HG03025 (cell line): ENCODE measurements around the gene SLC22A23.

ENCODE experiments used
- ATAC-seq: cut with Tn5 transposase; IDR thresholded peaks from one replicate; pipeline ENCODE4 v1.9.1; 2021; ENCODE audit warnings: mild to moderate bottlenecking, moderate library complexity; ENCODE audit not compliant: unreplicated experiment, low FRiP score

SLC22A23 gene

DNA sequence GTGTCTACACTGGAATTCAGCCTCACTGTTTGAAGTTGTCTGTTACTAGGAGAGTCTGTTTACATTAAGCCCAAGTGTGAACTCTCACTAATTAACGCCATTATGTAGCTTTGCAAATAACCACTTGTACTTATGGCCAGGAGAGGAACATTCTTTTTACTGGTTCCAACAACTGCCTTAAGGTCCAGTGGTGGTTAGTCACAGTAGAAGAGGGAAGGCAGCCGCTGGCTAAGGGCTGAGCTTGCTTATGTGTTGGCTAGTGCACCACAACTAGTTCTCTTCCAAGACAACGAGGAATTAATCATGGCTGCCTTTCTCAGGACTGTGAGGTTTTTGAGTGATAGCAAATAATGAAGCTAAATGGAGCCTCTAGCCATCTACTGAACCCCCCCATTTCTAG lies 14.9 kb upstream of the SLC22A23 start:
- ATAC-seq: no peak

DNA sequence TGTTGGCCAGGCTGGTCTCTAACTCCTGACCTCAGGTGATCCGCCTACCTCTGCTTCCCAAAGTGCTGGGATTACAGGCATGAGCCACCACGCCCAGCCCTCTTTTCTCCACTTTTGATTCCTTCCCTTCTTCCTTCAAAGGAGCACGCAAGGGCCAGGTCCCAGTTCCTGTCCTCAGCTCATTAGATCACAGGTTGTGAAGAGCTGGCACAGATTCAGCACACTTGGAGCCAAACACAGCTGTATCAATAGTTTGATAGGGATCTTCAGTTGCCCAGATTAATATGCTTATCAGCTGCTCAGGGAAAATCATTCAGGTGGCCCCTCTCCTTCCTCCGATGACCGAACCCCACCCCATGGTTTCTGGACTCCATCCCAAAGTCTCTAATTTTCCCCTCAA lies 14.4 kb upstream of the SLC22A23 start:
- no peak for ATAC-seq

DNA sequence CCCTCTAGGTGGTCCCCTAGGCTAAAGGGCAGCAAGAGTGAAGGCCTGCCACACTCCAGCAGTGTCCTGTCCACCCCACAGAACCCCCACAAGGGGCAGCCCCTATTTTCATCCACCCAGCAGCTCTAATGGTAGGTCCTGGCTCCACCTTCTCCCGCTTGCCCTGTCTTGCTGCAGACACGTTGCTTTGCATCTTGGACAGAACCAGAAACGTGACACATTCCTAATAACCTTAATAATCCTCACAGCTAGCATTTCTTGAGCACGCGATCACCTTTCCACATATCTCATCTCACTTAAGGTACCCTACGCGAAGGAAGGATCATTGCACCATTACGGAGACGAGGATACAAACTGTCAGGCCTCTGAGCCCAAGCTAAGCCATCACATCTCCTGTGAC lies 11.7 kb upstream of the SLC22A23 start:
- no peak for ATAC-seq

DNA sequence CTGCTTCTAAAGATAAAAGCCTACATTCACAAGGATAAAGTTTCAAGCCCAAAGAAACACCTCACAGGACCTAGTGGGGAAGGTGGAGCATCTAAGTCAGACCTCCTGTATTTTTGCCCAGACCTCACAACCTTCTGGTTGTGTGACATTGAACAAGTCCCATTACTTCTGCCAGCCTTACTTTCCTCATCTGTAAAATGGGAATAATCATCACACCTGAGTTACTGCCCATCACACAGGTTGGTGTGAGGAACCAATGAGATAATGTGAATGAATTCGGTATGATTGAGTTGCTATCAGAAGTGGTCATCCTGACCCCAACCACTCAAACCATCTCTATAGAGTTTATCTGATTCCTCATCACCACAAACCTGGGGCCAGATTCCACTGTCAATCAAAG lies 11.1 kb upstream of the SLC22A23 start:
- ATAC-seq: no peak

DNA sequence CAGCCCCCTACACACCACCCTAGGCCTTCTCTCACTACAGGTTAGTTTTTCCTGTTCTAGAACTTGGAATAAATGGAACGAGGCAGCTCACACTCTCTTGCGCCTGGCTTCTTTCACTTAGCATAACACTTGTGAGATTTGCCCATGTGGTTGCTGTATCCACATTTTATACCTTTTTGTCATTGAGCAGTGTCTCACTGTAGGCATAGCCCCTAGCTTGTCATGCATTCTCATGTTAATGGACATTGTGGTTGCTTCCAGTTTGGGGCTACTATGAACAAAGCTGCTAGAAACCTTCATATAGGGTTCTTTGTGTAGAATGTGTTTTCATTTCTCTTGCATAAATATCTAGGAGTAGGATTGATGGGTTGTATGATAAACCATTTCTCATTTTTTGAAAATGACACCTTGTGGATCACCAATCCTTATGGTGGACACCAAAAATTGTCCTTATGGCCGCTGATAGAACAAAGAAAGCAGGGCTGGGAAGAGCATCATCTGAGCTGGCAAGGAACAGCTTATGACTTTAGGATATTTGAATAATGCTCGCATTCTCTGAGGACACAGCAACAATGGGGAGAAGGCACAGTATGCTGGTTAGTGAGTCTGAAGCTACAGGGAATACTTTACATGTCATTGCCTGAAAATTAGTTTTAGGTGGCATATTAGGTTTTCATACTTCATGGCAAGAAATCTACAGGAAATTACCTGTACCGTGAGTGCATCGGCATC lies 9.8 kb upstream of the SLC22A23 start:
- no peak for ATAC-seq

DNA sequence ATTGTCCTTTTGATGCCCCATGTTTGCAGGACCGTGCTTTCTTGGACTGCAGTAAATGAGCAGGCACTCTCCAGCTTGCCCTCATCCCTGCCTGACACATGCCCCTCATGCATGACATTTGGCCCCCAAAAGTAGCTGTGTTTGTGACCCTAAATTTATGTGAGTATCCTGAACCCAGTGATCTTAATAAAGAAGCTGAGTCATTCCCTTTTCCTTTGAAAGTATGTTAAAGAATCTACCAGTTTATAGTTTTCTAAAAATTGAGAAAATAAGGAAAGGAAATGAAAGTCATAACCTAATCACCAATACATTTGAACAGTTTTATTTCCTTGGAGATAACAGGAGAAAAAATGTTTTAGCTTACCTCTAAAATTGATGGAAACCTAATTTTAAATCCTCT lies 3.4 kb upstream of the SLC22A23 start:
- no peak for ATAC-seq

DNA sequence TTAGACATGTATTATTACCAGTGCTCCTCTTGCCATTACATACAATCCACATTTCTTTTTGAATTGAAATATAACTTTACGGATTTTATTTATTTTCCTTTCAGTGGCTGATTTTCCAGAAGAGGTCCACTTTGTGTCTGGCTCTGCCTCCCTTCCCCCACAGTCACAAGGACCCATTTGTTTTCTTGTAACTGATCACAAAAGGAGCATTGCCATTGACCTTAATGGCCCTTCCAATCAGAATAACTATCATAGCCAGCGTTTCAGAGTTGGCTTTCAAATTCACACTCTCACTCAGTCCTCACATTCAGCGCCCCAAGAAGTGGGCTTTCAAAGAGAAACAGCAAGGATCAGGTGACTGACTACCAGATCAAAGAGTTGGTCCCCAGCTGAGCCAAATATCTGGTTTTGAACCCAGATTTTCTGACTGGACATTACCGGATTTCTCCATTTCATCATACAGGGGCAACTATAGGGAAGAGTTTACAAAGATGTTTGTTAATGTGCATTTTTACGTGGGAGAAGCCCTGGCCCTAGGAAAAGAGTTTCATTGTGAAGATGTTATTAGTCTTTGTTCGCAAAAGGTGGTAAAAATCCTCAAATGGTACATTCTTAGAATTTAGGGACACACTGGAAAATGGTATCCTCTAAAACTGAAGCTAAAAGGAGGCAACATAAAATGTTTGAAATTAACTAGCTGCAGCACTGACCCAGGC lies 2.0 kb upstream of the SLC22A23 start:
- no peak for ATAC-seq

DNA sequence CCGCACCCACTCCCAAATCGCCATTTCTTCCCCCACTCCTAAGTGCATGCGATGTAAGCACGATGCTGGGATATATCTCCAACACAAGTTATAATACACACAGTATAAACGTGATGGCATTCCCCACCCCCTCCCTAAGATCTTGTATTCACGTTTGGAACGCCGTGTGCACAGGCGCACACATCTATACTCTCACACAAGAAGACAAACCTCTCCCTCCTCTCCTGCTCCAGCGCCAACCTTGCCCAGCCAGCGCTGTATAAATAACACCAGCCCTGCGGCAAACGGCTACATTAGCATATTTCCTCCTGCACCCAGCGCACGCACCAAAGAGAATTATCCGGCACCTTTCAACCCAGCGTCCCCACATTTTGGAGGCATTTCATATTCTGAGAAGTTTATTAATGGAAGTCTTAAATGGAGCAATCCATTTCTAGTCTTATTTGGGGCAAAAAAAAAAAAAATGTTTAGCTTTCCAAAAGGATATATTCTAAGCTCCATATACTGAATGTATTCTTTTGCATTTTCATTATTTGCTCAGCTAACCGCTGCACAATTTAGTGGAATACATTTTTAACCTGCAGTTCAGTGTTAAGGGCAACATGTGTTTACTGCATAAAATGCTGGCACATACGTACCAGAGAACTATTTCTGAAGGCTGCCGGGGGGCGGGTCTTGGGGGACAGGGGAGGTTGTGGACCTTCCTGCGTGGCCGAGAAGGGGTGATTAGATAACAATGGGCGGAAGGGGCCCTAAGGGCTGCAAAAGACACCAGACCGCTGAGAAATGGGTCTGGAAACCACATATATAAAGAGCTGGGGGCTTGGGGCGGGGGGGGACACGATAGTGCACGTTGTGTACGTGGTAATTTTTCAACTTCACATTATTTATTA lies 1.1 kb upstream of the SLC22A23 start:
- no peak for ATAC-seq

DNA sequence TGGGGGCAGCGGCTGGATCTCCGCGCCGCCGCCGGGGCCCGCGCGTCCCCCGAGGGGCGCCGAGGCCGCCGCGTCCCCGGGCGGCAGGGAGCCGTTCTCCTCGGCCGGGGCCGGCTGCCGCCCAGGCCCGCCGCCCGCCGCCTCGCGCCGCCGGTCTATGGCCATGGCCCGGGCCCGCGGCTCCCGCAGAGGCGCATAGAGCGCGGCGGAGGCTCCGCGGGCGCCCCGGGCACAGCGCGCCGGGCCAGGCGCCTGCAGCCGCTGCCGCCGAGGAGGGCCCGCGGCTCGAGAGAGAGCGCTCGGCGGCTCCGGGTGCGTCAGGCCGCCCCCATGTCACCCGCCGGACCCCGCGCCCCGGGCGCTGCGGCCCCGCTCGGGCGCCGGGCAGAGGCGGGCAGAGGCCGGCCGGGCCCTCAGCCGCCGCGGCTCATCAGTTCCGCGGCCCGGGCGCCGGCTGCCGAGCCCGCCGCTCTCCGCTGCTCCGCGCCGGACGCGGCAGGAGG lies 404 bp downstream of the SLC22A23 start:
- ATAC-seq: no peak

DNA sequence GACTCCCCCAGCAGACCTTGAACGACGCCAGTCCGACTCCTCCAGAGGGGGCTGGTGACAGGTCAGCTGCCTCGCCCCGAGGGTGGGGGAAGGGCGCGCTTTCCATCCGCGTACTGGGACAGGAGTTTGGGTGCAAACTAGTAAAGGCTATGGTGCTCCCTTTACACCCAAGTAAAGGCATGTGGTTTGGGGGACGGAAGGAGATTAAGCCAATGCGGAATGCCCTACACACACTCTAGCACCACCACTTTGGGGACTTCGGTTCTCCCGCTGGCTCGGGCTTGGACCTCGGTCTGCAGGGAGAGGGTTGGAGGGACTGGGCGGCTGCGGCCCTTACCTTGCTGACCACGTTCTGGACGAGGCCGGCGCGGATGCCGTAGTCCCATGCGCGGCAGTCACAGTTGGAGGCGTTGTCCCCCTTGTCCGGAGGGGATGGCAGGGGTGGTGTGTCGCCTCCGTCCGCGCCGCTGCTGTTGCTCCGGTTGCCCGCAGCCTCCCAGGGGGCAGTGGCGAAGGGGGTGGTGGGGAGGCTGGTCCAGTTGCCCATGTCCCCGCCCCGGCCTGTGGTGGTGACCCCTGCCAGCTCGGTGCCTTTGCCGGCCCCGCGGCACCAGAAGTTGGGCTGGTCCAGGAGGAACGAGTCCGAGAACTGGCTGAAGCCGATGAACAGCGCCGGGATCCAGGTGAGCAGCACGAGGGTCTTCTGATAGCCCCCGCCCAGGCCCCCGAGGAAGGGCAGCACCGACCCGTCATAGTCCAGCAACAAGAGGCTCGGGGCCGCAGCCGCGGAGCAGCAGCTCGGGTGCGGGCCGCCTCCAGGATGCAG lies 1.1 kb downstream of the SLC22A23 start:
- ATAC-seq: no peak

DNA sequence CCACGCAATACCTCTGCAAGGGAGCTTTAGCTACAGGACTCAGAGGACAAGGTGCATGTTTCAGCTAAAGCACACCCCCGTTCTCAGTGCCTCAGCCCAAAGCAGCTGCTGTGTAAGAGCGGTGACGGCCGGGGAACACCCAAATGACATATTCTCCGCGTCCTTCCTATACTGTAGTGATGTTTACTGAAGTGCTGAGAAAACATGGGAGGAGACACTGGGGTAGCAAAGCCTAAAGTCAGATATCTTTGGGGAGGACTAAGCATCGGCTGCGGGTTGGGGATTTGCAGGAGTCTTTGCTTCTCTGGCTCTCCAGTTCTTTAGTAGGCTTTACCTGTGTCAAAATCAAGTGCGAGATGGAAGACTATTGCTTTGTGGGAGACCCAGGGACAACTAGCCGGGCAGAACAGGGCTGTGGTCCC lies 1.7 kb downstream of the SLC22A23 start:
- no peak for ATAC-seq

DNA sequence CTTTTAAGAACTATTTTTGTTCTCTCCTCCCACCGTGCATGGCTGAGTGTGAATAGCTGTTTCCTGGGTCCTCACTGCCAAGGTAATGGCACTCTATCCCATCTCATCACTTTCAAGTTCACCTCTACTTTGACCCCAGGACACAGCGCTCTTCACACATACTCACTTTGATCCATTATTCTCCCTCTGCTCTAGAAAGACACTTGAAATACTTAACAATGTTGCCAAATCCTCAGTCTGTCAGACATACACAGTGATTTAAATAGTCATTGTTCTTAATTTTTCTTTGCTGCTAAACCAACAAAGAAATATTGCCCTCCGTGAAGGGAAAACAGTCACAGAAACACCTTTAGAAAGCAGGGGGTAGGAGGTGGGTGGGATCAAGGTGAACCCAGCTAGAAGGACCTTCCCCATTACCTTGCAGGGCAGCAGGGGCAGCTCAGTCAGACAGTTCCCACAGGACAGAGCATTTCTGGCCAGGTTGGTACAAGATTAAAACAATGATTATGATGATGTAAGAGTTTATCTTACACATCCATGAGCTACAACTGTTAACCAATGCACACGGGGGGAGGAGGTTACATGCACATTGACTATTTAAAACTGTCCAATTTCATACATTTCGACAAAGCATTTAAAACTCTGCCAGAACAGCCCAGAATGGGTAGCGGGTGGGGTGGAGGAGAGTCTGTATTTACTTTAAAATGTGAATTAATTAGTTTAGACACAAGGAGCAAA lies 2.4 kb downstream of the SLC22A23 start:
- no peak for ATAC-seq

DNA sequence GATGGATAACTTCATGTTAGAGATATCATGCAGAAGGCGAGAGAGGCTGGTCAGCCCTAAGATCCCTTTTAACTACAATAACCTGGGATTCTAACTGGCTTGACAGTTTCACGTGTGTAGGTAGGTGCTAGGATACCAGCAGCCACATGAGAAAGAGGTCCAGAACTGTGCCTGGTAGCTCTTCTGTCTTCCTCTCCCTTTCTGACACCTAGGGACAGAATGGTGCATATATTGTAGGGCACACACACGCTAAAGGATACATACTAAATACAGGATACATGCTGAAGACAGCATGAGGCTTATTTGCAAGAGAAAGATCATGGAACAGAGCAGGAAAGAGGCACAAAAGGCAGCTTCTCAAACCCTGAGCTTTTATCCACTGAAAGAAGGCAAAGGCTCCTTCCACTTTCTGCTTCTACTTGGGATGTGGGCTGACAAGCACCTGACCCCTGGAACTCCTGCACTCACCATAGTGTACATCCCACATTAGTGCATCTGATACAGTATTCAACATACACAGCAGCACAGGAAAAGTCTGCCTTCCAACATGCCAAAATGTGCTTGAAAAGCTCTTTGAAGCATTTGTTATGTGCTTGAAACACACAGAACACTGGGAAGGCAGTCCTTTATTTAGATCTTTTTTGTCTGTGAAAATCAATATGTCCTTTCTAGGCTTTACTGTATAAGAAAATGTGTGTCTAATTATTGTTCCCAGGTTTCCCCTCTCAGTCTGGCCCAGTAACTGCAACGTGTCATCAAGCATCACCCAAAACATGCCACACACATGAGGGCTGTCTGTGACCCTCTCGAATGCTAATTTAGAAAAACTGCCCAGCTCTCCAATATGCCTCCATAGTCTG lies 3.2 kb downstream of the SLC22A23 start:
- ATAC-seq: no peak

DNA sequence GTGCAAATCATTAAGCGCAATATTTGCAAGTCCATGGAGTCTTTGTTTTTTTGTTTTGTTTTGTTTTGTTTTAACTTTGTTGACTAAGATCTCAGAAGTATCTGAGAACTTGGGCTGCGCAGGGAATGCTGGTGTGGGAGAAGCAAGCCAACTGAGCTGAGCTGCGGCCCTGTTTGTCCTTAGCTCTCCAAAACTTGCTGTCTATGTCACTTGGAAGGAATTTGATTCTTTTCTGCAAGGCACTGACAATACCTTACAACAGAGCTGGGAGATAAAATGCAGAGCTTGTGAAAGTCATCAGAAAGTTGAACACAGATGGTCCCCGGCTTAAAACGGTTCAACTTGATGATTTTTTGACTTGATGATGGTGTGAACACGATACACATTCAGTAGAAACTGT lies 5.4 kb downstream of the SLC22A23 start:
- ATAC-seq: no peak

DNA sequence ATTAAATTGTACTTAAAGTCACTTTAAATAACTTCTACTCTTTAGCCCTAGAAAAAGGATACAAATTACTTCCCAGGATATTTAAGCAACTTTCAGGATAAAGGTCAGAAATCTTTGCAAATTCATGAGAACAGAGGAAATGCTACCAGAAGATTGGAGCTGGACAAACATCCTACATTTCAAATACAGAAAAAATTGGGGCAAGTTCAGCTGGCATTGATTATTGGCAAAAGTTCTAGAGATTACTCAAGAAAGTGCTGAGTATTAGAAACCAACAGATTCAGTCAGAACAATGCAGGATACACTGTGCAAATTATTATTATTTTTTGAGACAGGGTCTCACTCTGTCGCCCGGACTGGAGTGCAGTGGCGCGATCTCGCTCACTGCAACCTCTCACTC lies 6.0 kb downstream of the SLC22A23 start:
- ATAC-seq: no peak

DNA sequence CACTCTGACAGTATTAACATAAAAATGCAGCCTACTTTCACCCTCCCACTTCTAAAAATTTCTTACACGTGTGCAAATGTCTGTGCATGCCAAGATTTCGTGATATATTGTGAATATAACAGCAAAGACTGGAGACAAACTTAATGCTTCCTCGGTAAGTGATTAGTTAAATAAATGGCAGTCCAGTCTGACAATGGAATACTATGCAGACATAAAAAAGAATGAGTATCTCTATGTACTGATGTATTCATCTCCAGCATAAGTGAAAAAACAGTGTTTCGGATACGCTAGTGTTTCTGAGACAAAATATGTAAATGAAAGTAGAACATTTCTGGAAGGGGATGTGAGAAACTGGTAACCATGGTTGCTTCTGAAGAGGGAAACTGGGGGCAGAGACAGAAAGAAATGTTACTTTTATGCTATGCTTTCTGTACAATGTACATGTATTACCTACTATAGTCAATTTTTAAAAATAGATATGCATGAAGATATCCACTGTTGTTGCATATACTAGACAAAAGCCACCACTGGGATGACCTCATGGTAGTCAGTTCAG lies 7.0 kb downstream of the SLC22A23 start:
- ATAC-seq: no peak

DNA sequence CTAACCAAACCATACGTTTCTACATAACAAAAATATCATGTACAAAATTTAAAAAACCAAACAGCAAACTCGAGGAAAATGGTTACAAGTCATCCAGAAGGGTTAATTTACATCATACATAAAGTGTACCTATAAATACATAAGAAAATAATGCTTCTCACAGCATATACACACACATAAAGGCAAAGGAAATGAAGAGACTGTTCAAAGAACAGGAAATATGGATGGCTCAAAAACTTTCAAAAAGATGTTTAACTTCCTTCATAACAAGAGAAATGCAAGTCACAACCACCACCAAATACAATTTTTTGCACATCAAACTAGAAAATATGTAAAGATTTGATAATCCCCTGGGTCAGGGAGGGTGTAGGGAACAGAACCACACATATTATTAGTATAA lies 7.5 kb downstream of the SLC22A23 start:
- no peak for ATAC-seq

DNA sequence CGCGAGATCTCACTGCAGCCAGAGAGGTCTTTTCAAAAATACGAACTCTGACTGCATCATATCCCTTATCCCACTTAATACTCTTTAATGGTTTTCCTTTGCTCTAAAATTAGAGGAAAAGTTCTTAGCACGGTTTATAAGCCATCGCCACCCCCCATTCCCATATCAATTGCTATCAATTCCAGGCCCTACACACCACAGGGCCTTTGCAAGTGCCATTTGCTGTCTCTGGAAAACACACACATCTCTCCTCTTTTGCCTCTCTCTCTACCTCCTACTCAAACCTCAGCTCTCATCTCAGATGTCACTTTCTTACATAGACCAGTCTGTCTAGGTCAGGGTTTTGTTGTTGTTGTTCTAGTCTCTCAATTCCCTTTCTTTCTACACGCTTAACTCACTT lies 9.8 kb downstream of the SLC22A23 start:
- no peak for ATAC-seq
